ENCODE data around the gene PIGP. TPM values are rescaled to one million over a fixed set of nuclear protein-coding genes. Genes with fewer than 3 reads are reported as not detected.

PIGP gene
- total and polyA plus RNA-seq, 2 of the 8 experiments (the other 6 are each of a cell fraction or from before 2014, with no cell fraction given): 11.3 to 18.0 TPM

GRCh38 chr21:37017951-37018679 is 54.8 kb downstream of the PIGP start (continued):
- TF ChIP-seq CEBPB (IDR thresholded peaks at IDR 0.05; ENCODE audit: low read depth, low read length) (no peak), CHD1 (IDR thresholded peaks at IDR 0.05; ENCODE audit: low read depth, low read length) (no peak), TCF12 (IDR thresholded peaks at IDR 0.05; ENCODE audit: low read depth, low read length) (no peak), TBP (IDR thresholded peaks at IDR 0.05; ENCODE audit: low read depth, low read length) (no peak), SIX5 (IDR thresholded peaks at IDR 0.05; ENCODE audit: low read depth, low read length) (no peak), SIRT6 (IDR thresholded peaks at IDR 0.05; ENCODE audit: low read length) (no peak)

Small RNA genes within 50 kb of the gene (small RNA-seq; reads per million reads assigned to genes)
- gene RNU6-696P (ENCODE audit: insufficient read depth): not detected

Other genes with a start within 250 kb of the PIGP start
- 12.2 and 14.2 TPM in 2 replicates for gene HLCS, start 106.4 kb downstream of the PIGP start, total RNA-seq (2021; fragmentation: NEBNext Ultra II Directional; extraction: Animal tissue kit (Norgen Biotek cat#: 25700))
- gene HLCS, start 106.4 kb downstream of the PIGP start, polyA plus RNA-seq (2011; rRNA removed): 4.7 and 5.1 TPM in 2 replicates
- 2.0 and 2.6 TPM in 2 replicates for gene RIPPLY3, start 66.4 kb downstream of the PIGP start, total RNA-seq (2021; fragmentation: NEBNext Ultra II Directional; extraction: Animal tissue kit (Norgen Biotek cat#: 25700))
- 2.2 TPM in 2 replicates for gene RIPPLY3, start 66.4 kb downstream of the PIGP start, polyA plus RNA-seq (2011; rRNA removed)
- 36.2 and 39.8 TPM in 2 replicates for gene TTC3, start 183 bp upstream of the PIGP start, total RNA-seq (2021; fragmentation: NEBNext Ultra II Directional; extraction: Animal tissue kit (Norgen Biotek cat#: 25700))
- gene TTC3, start 183 bp upstream of the PIGP start, polyA plus RNA-seq (2011; rRNA removed): 6.5 and 11.0 TPM in 2 replicates
- 68.1 and 71.6 TPM in 2 replicates for gene VPS26C, start 194.3 kb upstream of the PIGP start, total RNA-seq (2021; fragmentation: NEBNext Ultra II Directional; extraction: Animal tissue kit (Norgen Biotek cat#: 25700))
- gene VPS26C, start 194.3 kb upstream of the PIGP start, polyA plus RNA-seq (2011; rRNA removed): 43.5 and 45.7 TPM in 2 replicates

All from H1 (cell line).